KMS-11 (cell line): Measurements from ENCODE around the gene TMEM92.
"Not testable (repeated sequence)": the region's sequence is repeated elsewhere in the genome, so short reads cannot be mapped to it uniquely, and the experiment has no call there.

ENCODE experiments used
- H2AFZ ChIP-seq: fragments of 200-600 bp; sonication (generic); 2 replicates; pipeline ENCODE4 v1.6.1; 2016; ENCODE audit warnings: antibody characterized with exemption, mixed run types, low read depth
- H3K27ac ChIP-seq: fragments of 200-600 bp; sonication (generic); 2 replicates; pipeline ENCODE4 v1.6.1; 2016; ENCODE audit warnings: mild to moderate bottlenecking, mixed run types
- H3K27me3 ChIP-seq: fragments of 200-600 bp; sonication (generic); 2 replicates; pipeline ENCODE4 v1.6.1; 2017; ENCODE audit warnings: mild to moderate bottlenecking, low read depth, mixed run types, moderate library complexity; ENCODE audit not compliant: insufficient read depth
- H3K36me3 ChIP-seq: fragments of 200-600 bp; sonication (generic); 2 replicates; pipeline ENCODE4 v1.6.1; 2017; ENCODE audit warnings: mild to moderate bottlenecking, mixed run types; ENCODE audit not compliant: insufficient read depth
- H3K4me1 ChIP-seq: fragments of 200-600 bp; sonication (generic); 2 replicates; pipeline ENCODE4 v1.6.1; 2016; ENCODE audit warnings: mild to moderate bottlenecking, low read depth, mixed run types; ENCODE audit not compliant: poor library complexity, severe bottlenecking
- H3K4me2 ChIP-seq: fragments of 200-600 bp; sonication (generic); 2 replicates; pipeline ENCODE4 v1.7.0; 2016; ENCODE audit warnings: mild to moderate bottlenecking, mixed run types
- H3K4me3 ChIP-seq: fragments of 200-600 bp; sonication (generic); IDR thresholded peaks from 2 replicates; pipeline ENCODE4 v1.6.1; 2017; ENCODE audit warnings: low read depth, low read length, mixed read lengths; ENCODE audit not compliant: insufficient read depth
- H3K79me2 ChIP-seq: fragments of 200-600 bp; sonication (generic); 2 replicates; pipeline ENCODE4 v1.6.1; 2016; ENCODE audit warnings: low read depth, mixed run types; ENCODE audit not compliant: insufficient read depth
- H3K9ac ChIP-seq: fragments of 200-600 bp; sonication (generic); 2 replicates; pipeline ENCODE4 v1.6.1; 2016; ENCODE audit warnings: mild to moderate bottlenecking, mixed run types
- H4K20me1 ChIP-seq: fragments of 200-600 bp; sonication (generic); 2 replicates; pipeline ENCODE4 v1.6.1; 2016; ENCODE audit warnings: mild to moderate bottlenecking, mixed run types; ENCODE audit not compliant: insufficient read depth
- TF ChIP-seq, protein P1 (sequence below): fragments of 200-600 bp; sonication (generic); conservative IDR thresholded peaks from 2 replicates; pipeline ENCODE4 v1.6.1; 2017; ENCODE audit warnings: low read depth, mild to moderate bottlenecking, antibody characterized with exemption, low read length, moderate library complexity, mixed read lengths

Gene TMEM92

DNA sequence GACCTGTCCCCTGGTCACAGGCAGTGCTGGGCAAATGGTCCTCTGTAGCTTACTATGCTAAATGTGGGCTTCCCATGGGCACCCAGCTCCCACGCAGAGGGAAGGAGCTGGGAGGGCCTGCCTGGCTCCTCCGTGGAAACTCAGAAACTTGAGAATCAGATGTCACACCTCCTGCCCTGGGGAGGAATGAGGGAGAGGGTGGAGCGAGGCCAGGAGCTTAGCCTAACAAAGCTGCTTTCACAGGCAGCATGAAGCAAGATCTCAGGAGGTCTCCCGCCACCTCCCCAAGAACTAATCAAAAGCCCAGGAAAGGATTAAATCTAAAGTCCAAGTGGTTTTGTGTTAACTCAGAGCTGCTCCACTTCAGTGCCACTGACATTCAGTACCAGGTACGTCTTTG, 38.0 kb downstream of the TMEM92 start:
- Histone ChIP-seq H3K9ac (no peak overlapping the region), H2AFZ (no peak overlapping the region), H4K20me1 (no peaks in the 10 kb centered on the region), H3K36me3 (no peaks in the 10 kb centered on the region), H3K4me3 (no peak overlapping the region), H3K4me2 (no peak overlapping the region), H3K27ac (no peak overlapping the region), H3K4me1 (no peaks in the 10 kb centered on the region), H3K27me3 (0 out of 2 replicates have a peak, but pooled peaks cover 3% of the 10 kb centered on the region), H3K79me2 (no peaks in the 10 kb centered on the region)
- TF ChIP-seq, protein P1, sequence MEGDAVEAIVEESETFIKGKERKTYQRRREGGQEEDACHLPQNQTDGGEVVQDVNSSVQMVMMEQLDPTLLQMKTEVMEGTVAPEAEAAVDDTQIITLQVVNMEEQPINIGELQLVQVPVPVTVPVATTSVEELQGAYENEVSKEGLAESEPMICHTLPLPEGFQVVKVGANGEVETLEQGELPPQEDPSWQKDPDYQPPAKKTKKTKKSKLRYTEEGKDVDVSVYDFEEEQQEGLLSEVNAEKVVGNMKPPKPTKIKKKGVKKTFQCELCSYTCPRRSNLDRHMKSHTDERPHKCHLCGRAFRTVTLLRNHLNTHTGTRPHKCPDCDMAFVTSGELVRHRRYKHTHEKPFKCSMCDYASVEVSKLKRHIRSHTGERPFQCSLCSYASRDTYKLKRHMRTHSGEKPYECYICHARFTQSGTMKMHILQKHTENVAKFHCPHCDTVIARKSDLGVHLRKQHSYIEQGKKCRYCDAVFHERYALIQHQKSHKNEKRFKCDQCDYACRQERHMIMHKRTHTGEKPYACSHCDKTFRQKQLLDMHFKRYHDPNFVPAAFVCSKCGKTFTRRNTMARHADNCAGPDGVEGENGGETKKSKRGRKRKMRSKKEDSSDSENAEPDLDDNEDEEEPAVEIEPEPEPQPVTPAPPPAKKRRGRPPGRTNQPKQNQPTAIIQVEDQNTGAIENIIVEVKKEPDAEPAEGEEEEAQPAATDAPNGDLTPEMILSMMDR: no peak

GRCh38 chr17:50314456-50315011, 40.3 kb downstream of the TMEM92 start:
- Histone ChIP-seq H4K20me1 (no peaks in the 10 kb centered on the region), H3K4me2 (no peak overlapping the region), H3K27me3 (0 out of 2 replicates have a peak, but pooled peaks cover 3% of the 10 kb centered on the region), H3K79me2 (no peaks in the 10 kb centered on the region), H3K9ac (no peak overlapping the region), H2AFZ (no peak overlapping the region), H3K4me1 (no peaks in the 10 kb centered on the region), H3K27ac (no peak overlapping the region), H3K4me3 (no peak overlapping the region), H3K36me3 (no peaks in the 10 kb centered on the region)
- TF ChIP-seq, protein P1: no peak

DNA sequence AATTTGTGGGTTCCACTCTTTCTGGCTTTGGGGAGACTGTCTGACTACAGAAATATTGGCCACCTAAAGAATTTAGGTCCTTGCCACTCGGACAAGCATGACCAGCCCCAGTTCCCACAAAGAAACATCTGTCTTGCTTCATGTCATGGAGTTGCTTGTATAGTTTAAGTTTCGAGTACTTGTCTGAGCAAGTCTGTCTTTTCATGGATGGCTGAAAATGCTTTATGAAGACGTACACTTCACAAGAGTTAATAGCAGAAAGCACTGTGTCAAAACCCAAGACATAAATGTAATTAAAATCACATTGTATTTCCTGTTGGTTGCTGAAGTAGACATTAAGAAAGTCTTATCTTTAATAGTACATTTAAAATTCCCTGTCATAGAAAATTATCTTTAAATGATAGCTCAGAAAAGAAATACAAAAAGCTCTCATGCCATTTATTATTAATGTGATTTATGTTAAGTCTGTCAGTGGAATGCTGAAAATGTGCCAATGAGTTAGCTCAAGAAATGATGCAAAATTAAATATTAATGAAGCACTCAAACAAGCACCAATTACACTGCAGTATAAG, 41.8 kb downstream of the TMEM92 start:
- TF ChIP-seq, protein P1: no peak
- Histone ChIP-seq H4K20me1 (no peaks in the 10 kb centered on the region), H3K4me3 (no peak overlapping the region), H3K4me2 (no peak overlapping the region), H3K79me2 (no peaks in the 10 kb centered on the region), H2AFZ (no peak overlapping the region), H3K4me1 (no peaks in the 10 kb centered on the region), H3K9ac (no peak overlapping the region), H3K27ac (no peak overlapping the region), H3K36me3 (no peaks in the 10 kb centered on the region), H3K27me3 (0 out of 2 replicates have a peak, but pooled peaks cover 2% of the 10 kb centered on the region)

DNA sequence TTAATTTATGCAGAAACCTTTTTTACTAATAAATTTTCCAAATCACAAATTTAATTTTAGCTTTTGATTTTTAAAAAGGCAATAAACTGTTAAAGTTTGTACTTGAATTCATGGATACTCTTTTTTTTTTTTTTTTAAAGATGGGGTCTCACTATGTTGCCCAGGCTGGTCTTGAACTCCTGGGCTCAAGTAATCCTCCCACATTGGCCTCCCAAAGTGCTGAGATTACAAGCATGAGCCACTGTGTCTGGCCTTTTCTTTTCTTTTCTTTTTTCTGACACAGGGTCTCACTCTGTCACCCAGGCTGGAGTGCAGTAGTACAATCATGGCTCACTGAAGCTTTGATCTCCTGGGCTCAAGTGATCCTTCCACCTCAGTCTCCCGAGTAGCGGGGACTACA, 42.4 kb downstream of the TMEM92 start:
- H3K36me3 ChIP-seq, H3K27ac ChIP-seq, H3K27me3 ChIP-seq, H4K20me1 ChIP-seq, H3K9ac ChIP-seq, H2AFZ ChIP-seq, H3K4me3 ChIP-seq, H3K4me1 ChIP-seq, H3K4me2 ChIP-seq, H3K79me2 ChIP-seq: not testable (repeated sequence)

GRCh38 chr17:50317121-50317520, 42.9 kb downstream of the TMEM92 start:
- H3K9ac ChIP-seq: no peak overlapping the region
- H3K36me3 ChIP-seq: no peaks in the 10 kb centered on the region
- TF ChIP-seq, protein P1: no peak
- no peaks in the 10 kb centered on the region for H3K27me3 ChIP-seq
- H3K4me2 ChIP-seq: no peak overlapping the region
- no peak overlapping the region for H3K27ac ChIP-seq
- no peaks in the 10 kb centered on the region for H4K20me1 ChIP-seq
- no peak overlapping the region for H3K4me3 ChIP-seq
- H3K4me1 ChIP-seq: no peaks in the 10 kb centered on the region
- H3K79me2 ChIP-seq: no peaks in the 10 kb centered on the region
- no peak overlapping the region for H2AFZ ChIP-seq
